Neural crest cell (in vitro differentiated cells): ENCODE data around the gene OR1F1. TPM values are rescaled to one million over a fixed set of nuclear protein-coding genes. Genes with fewer than 3 reads are reported as not detected.
"Not testable (repeated sequence)": the region's sequence is repeated elsewhere in the genome, so short reads cannot be mapped to it uniquely, and the experiment has no call there.

Source experiments
- DNase-seq: peaks from one replicate; pipeline ENCODE4 v3.0.0; 2021; ENCODE audit warnings: low read depth, mixed read lengths, low spot score
- H3K27ac Mint-ChIP-seq: one replicate; pipeline ENCODE4 v1.8.0; 2021; ENCODE audit warnings: mild to moderate bottlenecking, mixed read lengths; ENCODE audit not compliant: unreplicated experiment
- H3K27me3 Mint-ChIP-seq: 2 replicates; pipeline ENCODE4 v1.8.0; 2021; ENCODE audit warnings: low read depth, mild to moderate bottlenecking, mixed read lengths
- H3K36me3 Mint-ChIP-seq: 2 replicates; pipeline ENCODE4 v1.8.0; 2021; ENCODE audit warnings: low read depth, mild to moderate bottlenecking, mixed read lengths
- H3K4me1 Mint-ChIP-seq: 2 replicates; pipeline ENCODE4 v1.8.0; 2021; ENCODE audit warnings: mixed read lengths
- H3K4me3 Mint-ChIP-seq: one replicate; pipeline ENCODE4 v1.8.0; 2021; ENCODE audit warnings: mild to moderate bottlenecking, mixed read lengths
- H3K9me3 Mint-ChIP-seq: 2 replicates; pipeline ENCODE4 v1.8.0; 2021; ENCODE audit warnings: mixed read lengths
- total RNA-seq: library from RNA; stranded (reverse); gene quantifications from 2 replicates; pipeline ENCODE4 v1.2.1, GENCODE V29; 2021
- TF ChIP-seq, protein P1 (sequence below): fragments of 200-600 bp; sonication (generic); conservative IDR thresholded peaks from 2 replicates; pipeline ENCODE4 v1.5.0; 2021; ENCODE audit warnings: antibody characterized with exemption, mild to moderate bottlenecking

Gene OR1F1
- total RNA-seq, 1 donor from 2014 or later, result 0.35 TPM

- no peaks in the 10 kb centered on the region for H3K36me3 Mint-ChIP-seq
- TF ChIP-seq, protein P1, sequence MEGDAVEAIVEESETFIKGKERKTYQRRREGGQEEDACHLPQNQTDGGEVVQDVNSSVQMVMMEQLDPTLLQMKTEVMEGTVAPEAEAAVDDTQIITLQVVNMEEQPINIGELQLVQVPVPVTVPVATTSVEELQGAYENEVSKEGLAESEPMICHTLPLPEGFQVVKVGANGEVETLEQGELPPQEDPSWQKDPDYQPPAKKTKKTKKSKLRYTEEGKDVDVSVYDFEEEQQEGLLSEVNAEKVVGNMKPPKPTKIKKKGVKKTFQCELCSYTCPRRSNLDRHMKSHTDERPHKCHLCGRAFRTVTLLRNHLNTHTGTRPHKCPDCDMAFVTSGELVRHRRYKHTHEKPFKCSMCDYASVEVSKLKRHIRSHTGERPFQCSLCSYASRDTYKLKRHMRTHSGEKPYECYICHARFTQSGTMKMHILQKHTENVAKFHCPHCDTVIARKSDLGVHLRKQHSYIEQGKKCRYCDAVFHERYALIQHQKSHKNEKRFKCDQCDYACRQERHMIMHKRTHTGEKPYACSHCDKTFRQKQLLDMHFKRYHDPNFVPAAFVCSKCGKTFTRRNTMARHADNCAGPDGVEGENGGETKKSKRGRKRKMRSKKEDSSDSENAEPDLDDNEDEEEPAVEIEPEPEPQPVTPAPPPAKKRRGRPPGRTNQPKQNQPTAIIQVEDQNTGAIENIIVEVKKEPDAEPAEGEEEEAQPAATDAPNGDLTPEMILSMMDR, result no peak
- no peak for DNase-seq
- no peaks in the 10 kb centered on the region for H3K9me3 Mint-ChIP-seq
- H3K27ac Mint-ChIP-seq, result no peak overlapping the region
- H3K4me1 Mint-ChIP-seq, result peaks cover 22% of the 10 kb centered on the region
- H3K4me3 Mint-ChIP-seq, result no peak overlapping the region
- H3K27me3 Mint-ChIP-seq, result peaks cover 90% of the 10 kb centered on the region
Measured at GRCh38 chr16:3193221-3194212, 5.5 kb downstream of the OR1F1 start.

DNA sequence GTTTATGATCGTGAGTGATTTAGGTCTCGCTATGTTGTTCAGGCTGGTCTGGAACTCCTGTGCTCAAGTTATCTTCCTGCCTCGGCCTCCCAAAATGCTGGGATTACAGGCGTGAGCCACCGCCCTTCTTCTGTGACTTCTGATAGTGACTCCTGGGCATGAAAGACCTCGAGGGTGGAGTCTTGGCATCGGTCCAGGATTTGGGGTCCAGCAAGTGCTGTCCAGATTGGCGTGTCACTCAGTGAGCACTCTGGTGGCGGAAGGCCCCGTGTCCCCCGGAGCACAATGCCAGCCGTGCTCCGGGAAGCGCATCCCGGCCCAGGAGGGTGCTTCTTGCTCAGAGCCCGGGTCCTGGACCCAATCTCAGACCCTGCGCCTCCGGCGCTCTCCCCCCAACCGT lies 6.8 kb downstream of the OR1F1 start:
- no peak overlapping the region for H3K27ac Mint-ChIP-seq
- H3K27me3 Mint-ChIP-seq, result peaks cover 88% of the 10 kb centered on the region
- no peaks in the 10 kb centered on the region for H3K36me3 Mint-ChIP-seq
- no peak for DNase-seq
- no peaks in the 10 kb centered on the region for H3K9me3 Mint-ChIP-seq
- TF ChIP-seq, protein P1, result no peak
- peaks cover 15% of the 10 kb centered on the region for H3K4me1 Mint-ChIP-seq
- H3K4me3 Mint-ChIP-seq, result no peak overlapping the region

DNA sequence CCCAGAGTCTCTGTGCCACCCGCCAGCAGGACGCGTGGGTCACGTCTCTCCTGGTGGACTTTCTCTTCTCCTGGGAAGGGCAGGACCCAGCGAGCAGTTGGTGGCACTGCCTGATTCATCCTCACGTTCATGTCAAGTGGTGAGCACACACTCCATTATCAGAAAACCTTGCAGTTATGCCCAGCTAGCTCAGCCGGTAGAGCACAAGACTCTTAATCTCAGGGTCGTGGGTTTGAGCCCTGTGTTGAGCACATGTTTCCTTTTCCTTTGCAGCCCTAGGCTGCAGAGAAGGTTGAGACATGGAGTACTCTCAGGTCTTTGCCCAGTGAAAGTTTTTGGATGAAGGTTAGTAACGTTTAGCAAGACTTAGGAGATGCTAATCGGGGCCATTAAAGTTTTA lies 8.0 kb downstream of the OR1F1 start:
- no peak for DNase-seq
- TF ChIP-seq, protein P1, result no peak
- Mint-ChIP-seq H3K27ac (no peak overlapping the region), H3K36me3 (no peaks in the 10 kb centered on the region), H3K9me3 (no peaks in the 10 kb centered on the region), H3K4me1 (peaks cover 6% of the 10 kb centered on the region), H3K4me3 (no peak overlapping the region), H3K27me3 (peaks cover 88% of the 10 kb centered on the region)

GRCh38 chr16:3197694-3198333 lies 9.8 kb downstream of the OR1F1 start:
- not testable (repeated sequence) for DNase-seq, H3K27ac Mint-ChIP-seq, H3K4me3 Mint-ChIP-seq, H3K36me3 Mint-ChIP-seq, H3K9me3 Mint-ChIP-seq, H3K4me1 Mint-ChIP-seq
- H3K27me3 Mint-ChIP-seq, result peaks cover 89% of the 10 kb centered on the region

DNA sequence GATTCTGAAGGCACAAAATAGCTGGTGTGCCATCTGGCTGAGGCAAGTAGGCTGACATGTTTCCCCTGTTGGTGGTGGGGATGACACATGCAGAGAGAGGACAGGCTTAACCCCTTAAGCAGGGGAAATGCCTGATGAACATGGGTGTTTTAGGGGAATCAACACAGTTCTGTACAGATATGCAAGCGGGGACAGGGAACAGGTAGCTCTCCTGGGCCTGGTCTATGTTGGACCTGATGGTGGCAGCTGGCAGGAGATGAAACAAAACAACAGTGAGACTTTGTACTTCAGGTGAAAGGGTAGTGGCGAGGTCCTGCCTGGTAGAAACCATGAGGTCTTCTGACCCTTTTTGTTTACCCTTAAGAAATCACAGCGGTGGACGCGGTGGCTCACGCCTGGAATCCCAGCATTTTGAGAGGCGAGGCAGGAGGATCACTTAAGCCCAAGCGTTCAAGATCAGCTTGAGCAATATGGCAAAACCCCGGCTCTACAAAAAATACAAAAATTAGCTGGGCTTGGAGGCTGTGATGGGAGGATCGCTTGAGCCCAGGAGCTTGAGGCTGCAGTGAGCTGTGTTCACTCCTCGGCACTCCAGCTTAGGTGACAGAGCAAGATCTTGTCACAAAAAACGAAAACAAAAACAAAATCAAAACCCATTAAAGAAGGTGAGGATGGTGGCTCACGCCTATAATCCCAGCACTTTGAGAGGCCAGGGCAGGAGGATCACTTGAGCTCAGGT lies 10.5 kb downstream of the OR1F1 start:
- Mint-ChIP-seq H3K9me3 (no peaks in the 10 kb centered on the region), H3K27ac (no peak overlapping the region), H3K4me1 (no peaks in the 10 kb centered on the region), H3K36me3 (no peaks in the 10 kb centered on the region), H3K27me3 (peaks cover 89% of the 10 kb centered on the region), H3K4me3 (no peak overlapping the region)
- DNase-seq, result no peak
- TF ChIP-seq, protein P1, result no peak
